Loucy (cell line): ENCODE results near the gene KRT4.

Experiments used
- H2AFZ ChIP-seq: fragments of 200-600 bp; sonication (generic); 2 replicates; pipeline ENCODE4 v1.6.0; 2016; ENCODE audit warnings: antibody characterized with exemption, mild to moderate bottlenecking, low read length, moderate library complexity
- H3F3A ChIP-seq: fragments of 200-600 bp; 2 replicates; pipeline ENCODE4 v1.6.0; 2016; ENCODE audit warnings: antibody characterized with exemption, low read depth, mild to moderate bottlenecking
- H3K27me3 ChIP-seq: fragments of 200-600 bp; sonication (generic); 2 replicates; pipeline ENCODE4 v1.6.1; 2014; ENCODE audit warnings: low read length, mild to moderate bottlenecking; ENCODE audit not compliant: insufficient read depth, poor library complexity, severe bottlenecking
- H3K36me3 ChIP-seq: fragments of 200-600 bp; sonication (generic); 2 replicates; pipeline ENCODE4 v1.6.1; 2016; ENCODE audit warnings: low read length; ENCODE audit not compliant: insufficient read depth
- H3K4me1 ChIP-seq: fragments of 200-600 bp; sonication (generic); 2 replicates; pipeline ENCODE4 v1.5.1; 2014; ENCODE audit warnings: low read length, mild to moderate bottlenecking; ENCODE audit not compliant: insufficient read depth, poor library complexity, severe bottlenecking
- H3K4me2 ChIP-seq: fragments of 200-600 bp; sonication (generic); 2 replicates; pipeline ENCODE4 v1.6.0; 2014; ENCODE audit warnings: antibody characterized with exemption, low read length, low read depth, mild to moderate bottlenecking; ENCODE audit not compliant: poor library complexity, severe bottlenecking
- H3K4me3 ChIP-seq: fragments of 200-600 bp; sonication (generic); 2 replicates; pipeline ENCODE4 v1.5.1; 2014; ENCODE audit warnings: low read length, mild to moderate bottlenecking, mixed read lengths; ENCODE audit not compliant: poor library complexity, severe bottlenecking
- H3K79me2 ChIP-seq: fragments of 200-600 bp; sonication (generic); 2 replicates; pipeline ENCODE4 v1.6.1; 2014; ENCODE audit warnings: low read length; ENCODE audit not compliant: insufficient read depth
- H3K9ac ChIP-seq: fragments of 200-600 bp; sonication (generic); 2 replicates; pipeline ENCODE4 v1.6.0; 2014; ENCODE audit warnings: mild to moderate bottlenecking, low read depth, low read length, moderate library complexity; ENCODE audit not compliant: poor library complexity, severe bottlenecking
- H3K9me2 ChIP-seq: fragments of 200-600 bp; sonication (generic); replicated peaks from 2 replicates; pipeline ENCODE4 v1.6.1; 2016; ENCODE audit warnings: low read depth, low read length, mixed read lengths
- H3K9me3 ChIP-seq: fragments of 200-600 bp; sonication (generic); 2 replicates; pipeline ENCODE4 v1.6.1; 2014; ENCODE audit warnings: mild to moderate bottlenecking, antibody characterized with exemption, low read length, low read depth; ENCODE audit not compliant: insufficient read depth
- H4K20me1 ChIP-seq: fragments of 200-600 bp; sonication (generic); 2 replicates; pipeline ENCODE4 v1.6.0; 2014; ENCODE audit warnings: antibody characterized with exemption, low read length, mild to moderate bottlenecking; ENCODE audit not compliant: insufficient read depth, poor library complexity, severe bottlenecking
- EZH2phosphoT487 ChIP-seq: fragments of 200-600 bp; IDR thresholded peaks from 2 replicates; pipeline ENCODE4 v1.6.1; 2018; ENCODE audit warnings: antibody characterized with exemption, mild to moderate bottlenecking, moderate library complexity, borderline replicate concordance
- TF ChIP-seq, protein P1 (sequence below): fragments of 200-600 bp; sonication (generic); conservative IDR thresholded peaks from 2 replicates; pipeline ENCODE4 v1.5.1; 2014; ENCODE audit warnings: mild to moderate bottlenecking, antibody characterized with exemption, low read length

The KRT4 gene

GRCh38 chr12:52814710-52815155 is 817 bp upstream of the KRT4 start:
- TF ChIP-seq, protein P1, sequence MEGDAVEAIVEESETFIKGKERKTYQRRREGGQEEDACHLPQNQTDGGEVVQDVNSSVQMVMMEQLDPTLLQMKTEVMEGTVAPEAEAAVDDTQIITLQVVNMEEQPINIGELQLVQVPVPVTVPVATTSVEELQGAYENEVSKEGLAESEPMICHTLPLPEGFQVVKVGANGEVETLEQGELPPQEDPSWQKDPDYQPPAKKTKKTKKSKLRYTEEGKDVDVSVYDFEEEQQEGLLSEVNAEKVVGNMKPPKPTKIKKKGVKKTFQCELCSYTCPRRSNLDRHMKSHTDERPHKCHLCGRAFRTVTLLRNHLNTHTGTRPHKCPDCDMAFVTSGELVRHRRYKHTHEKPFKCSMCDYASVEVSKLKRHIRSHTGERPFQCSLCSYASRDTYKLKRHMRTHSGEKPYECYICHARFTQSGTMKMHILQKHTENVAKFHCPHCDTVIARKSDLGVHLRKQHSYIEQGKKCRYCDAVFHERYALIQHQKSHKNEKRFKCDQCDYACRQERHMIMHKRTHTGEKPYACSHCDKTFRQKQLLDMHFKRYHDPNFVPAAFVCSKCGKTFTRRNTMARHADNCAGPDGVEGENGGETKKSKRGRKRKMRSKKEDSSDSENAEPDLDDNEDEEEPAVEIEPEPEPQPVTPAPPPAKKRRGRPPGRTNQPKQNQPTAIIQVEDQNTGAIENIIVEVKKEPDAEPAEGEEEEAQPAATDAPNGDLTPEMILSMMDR = no peak
- TF ChIP-seq EZH2phosphoT487 = no peak
- H3K9ac ChIP-seq = no peak overlapping the region
- H3K79me2 ChIP-seq = no peaks in the 10 kb centered on the region
- no peaks in the 10 kb centered on the region for H3K36me3 ChIP-seq
- no peak overlapping the region for H3K4me2 ChIP-seq
- no peak overlapping the region for H3K4me3 ChIP-seq
- no peaks in the 10 kb centered on the region for H4K20me1 ChIP-seq
- H2AFZ ChIP-seq = no peak overlapping the region
- H3K27me3 ChIP-seq = no peaks in the 10 kb centered on the region
- no peaks in the 10 kb centered on the region for H3K9me2 ChIP-seq
- H3F3A ChIP-seq = no peaks in the 10 kb centered on the region
- no peaks in the 10 kb centered on the region for H3K4me1 ChIP-seq
- no peaks in the 10 kb centered on the region for H3K9me3 ChIP-seq

DNA sequence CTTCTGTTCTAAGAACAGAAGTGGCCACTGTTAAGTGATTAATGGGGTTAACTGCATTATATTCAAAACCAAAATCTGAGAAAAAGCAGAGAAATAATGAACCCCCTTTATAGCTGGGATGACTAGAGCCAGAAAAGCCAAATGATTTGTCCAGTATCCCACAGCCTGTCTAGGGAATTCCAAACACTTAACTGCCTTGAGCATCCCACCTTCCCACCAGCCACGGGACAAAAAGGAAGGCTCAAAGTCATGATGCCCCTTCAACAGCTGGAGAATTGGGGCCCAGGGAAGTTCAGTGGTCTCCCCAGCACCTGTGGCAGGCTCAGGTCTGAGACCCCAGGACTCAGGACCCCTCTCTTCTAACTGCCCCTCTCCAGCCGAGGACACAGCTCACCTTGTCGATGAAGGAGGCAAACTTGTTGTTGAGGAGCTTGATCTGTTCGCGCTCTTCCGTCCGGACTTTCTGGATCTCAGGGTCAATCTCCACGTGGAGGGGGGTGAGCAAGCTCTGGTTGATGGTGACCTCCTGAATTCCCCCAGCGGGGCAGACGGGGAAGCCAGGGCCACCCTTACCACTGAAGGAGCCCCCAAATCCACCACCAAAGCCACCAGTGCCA is 605 bp downstream of the KRT4 start:
- Histone ChIP-seq H3K9ac (no peak overlapping the region), H3K4me1 (no peaks in the 10 kb centered on the region), H3K36me3 (no peaks in the 10 kb centered on the region), H3K4me2 (no peak overlapping the region), H4K20me1 (no peaks in the 10 kb centered on the region), H3K4me3 (no peak overlapping the region), H2AFZ (no peak overlapping the region), H3F3A (no peaks in the 10 kb centered on the region), H3K27me3 (no peaks in the 10 kb centered on the region), H3K9me2 (no peaks in the 10 kb centered on the region), H3K9me3 (no peaks in the 10 kb centered on the region), H3K79me2 (no peaks in the 10 kb centered on the region)
- TF ChIP-seq, protein P1 = no peak
- TF ChIP-seq EZH2phosphoT487 = no peak

DNA sequence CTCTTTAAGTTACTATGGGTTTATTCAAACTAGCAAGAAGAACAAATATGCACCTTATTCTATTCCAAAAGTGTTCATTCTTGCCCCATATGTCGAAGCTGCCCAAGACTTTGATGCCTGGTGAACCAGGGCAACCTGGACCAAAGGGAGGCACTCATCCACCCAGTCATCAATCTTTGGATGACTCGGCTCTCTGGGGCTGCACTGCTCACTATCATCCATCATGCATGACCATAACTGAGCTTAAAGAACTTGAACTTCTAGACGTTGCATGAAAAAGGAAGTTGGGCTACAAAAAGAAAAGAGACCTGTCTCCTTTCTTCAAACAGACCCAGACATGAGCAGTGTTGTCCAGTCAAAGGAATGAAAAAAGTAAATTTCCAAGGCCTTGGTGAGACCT is 1.2 kb downstream of the KRT4 start:
- no peaks in the 10 kb centered on the region for H3K4me1 ChIP-seq
- H3K27me3 ChIP-seq = no peaks in the 10 kb centered on the region
- no peak overlapping the region for H3K4me3 ChIP-seq
- H3K9ac ChIP-seq = no peak overlapping the region
- H2AFZ ChIP-seq = no peak overlapping the region
- TF ChIP-seq, protein P1 = no peak
- no peak for TF ChIP-seq EZH2phosphoT487
- no peaks in the 10 kb centered on the region for H3K36me3 ChIP-seq
- H4K20me1 ChIP-seq = no peaks in the 10 kb centered on the region
- H3K9me2 ChIP-seq = no peaks in the 10 kb centered on the region
- no peak overlapping the region for H3K4me2 ChIP-seq
- no peaks in the 10 kb centered on the region for H3F3A ChIP-seq
- no peaks in the 10 kb centered on the region for H3K79me2 ChIP-seq
- no peaks in the 10 kb centered on the region for H3K9me3 ChIP-seq
